Endothelial cell of umbilical vein (primary cell): ENCODE measurements around the gene CASP9. TPM values are rescaled to one million over a fixed set of nuclear protein-coding genes. Genes with fewer than 3 reads are reported as not detected.
"Not testable (repeated sequence)": the region's sequence is repeated elsewhere in the genome, so short reads cannot be mapped to it uniquely, and the experiment has no call there.

Source experiments
- BruUV-seq: library from RNA; stranded (reverse); fragments of 400-500 nt; replicated peaks from 2 replicates; lab custom pipeline; 2021; lab: Mats Ljungman, UMichigan
- CTCF ChIA-PET: fragments of 300-600, 350-600 bp; sonication (Branson Sonifier 250); formaldehyde crosslinking; loops from one replicate; lab custom pipeline; 2021; ENCODE audit warnings: antibody characterized with exemption, inconsistent platforms; lab: Charles Lee
- POLR2A ChIA-PET: fragments of 300-600, 350-600 bp; sonication (Branson Sonifier 250); formaldehyde crosslinking; loops from one replicate; lab custom pipeline; 2021; ENCODE audit warnings: antibody characterized with exemption, inconsistent platforms; lab: Charles Lee
- DNase-seq: peaks from one replicate; pipeline ENCODE4 v3.0.0-alpha.2; 2011; ENCODE audit warnings: low read depth, low spot score
- FAIRE-seq: peaks from 2 replicates; lab custom pipeline; 2011; peaks lifted over from hg19 to GRCh38; lab: Jason Lieb, UNC
- H2AFZ ChIP-seq: 2 replicates; pipeline ENCODE4 v1.6.0; 2012; ENCODE audit warnings: low read depth, low read length, control low read depth, inconsistent platforms
- H3K27ac ChIP-seq: 2 replicates; pipeline ENCODE4 v1.5.1; 2011; ENCODE audit warnings: low read depth, mild to moderate bottlenecking, control low read depth, low read length, moderate library complexity; ENCODE audit not compliant: insufficient read depth
- H3K27me3 ChIP-seq, 2 experiments: 2 replicates each; pipeline versions ENCODE4 v1.6.0 to v1.6.1; 2011; ENCODE audit warnings: low read length in 2 of 2, mixed read lengths in 1 of 2; ENCODE audit not compliant: control insufficient read depth in 2 of 2, insufficient read depth in 2 of 2
- H3K36me3 ChIP-seq, 2 experiments: 2 replicates in 1 of 2; 3 replicates in 1 of 2; pipeline ENCODE4 v1.5.1; 2011; ENCODE audit warnings: low read length in 2 of 2, mild to moderate bottlenecking in 1 of 2, moderate library complexity in 1 of 2; ENCODE audit not compliant: control insufficient read depth in 2 of 2, insufficient read depth in 2 of 2; ENCODE audit errors: extremely low read depth in 1 of 2
- H3K4me1 ChIP-seq: 3 replicates; pipeline ENCODE4 v1.5.1; 2011; ENCODE audit warnings: mild to moderate bottlenecking, low read length; ENCODE audit not compliant: control insufficient read depth, insufficient read depth; ENCODE audit errors: extremely low read depth
- H3K4me2 ChIP-seq: 2 replicates; pipeline ENCODE4 v1.6.1; 2011; ENCODE audit warnings: low read length, control low read depth, mixed read lengths; ENCODE audit not compliant: insufficient read depth
- H3K4me3 ChIP-seq, 3 experiments: fragments of 200-600 bp in 1 of 3; sonication (generic), shearing (Covaris generic) in 1 of 3; replicated peaks in 1 of 3; 2 replicates each; pipeline ENCODE4 v1.5.1; 2011 to 2016; ENCODE audit warnings: control low read depth in 3 of 3, low read length in 3 of 3, mild to moderate bottlenecking in 2 of 3, inconsistent platforms in 1 of 3, low read depth in 1 of 3, moderate library complexity in 1 of 3; ENCODE audit not compliant: insufficient read depth in 1 of 3
- H3K79me2 ChIP-seq: 2 replicates; pipeline ENCODE4 v1.6.0; 2012; ENCODE audit warnings: low read length, inconsistent platforms; ENCODE audit not compliant: control insufficient read depth, insufficient read depth
- H3K9ac ChIP-seq: replicated peaks from 2 replicates; pipeline ENCODE3; 2011; ENCODE audit warnings: low read length, control low read depth; ENCODE audit not compliant: insufficient read depth; ENCODE audit errors: extremely low read depth
- H3K9me1 ChIP-seq: replicated peaks from 3 replicates; pipeline ENCODE4 v1.6.0; 2011; ENCODE audit warnings: mild to moderate bottlenecking, low read length; ENCODE audit not compliant: control insufficient read depth, insufficient read depth; ENCODE audit errors: extremely low read depth
- H3K9me3 ChIP-seq: replicated peaks from 2 replicates; pipeline ENCODE4 v1.5.1; 2012; ENCODE audit warnings: low read length, inconsistent platforms; ENCODE audit not compliant: control insufficient read depth, insufficient read depth
- H4K20me1 ChIP-seq: replicated peaks from 2 replicates; pipeline ENCODE3; 2011; ENCODE audit warnings: mild to moderate bottlenecking, low read length; ENCODE audit not compliant: control insufficient read depth, insufficient read depth; ENCODE audit errors: extremely low read depth
- EZH2 ChIP-seq: IDR thresholded peaks from 2 replicates; pipeline ENCODE4 v1.6.1; 2012; ENCODE audit warnings: borderline replicate concordance, low read depth, mild to moderate bottlenecking, moderate library complexity, low read length, inconsistent platforms; ENCODE audit not compliant: severe bottlenecking
- FOS ChIP-seq: IDR thresholded peaks from 2 replicates; pipeline ENCODE4 v1.6.1; 2011; ENCODE audit warnings: mild to moderate bottlenecking, low read length, moderate library complexity, borderline replicate concordance; ENCODE audit not compliant: insufficient read depth
- GATA2 ChIP-seq: IDR thresholded peaks from 2 replicates; pipeline ENCODE4 v1.7.0; 2011; ENCODE audit warnings: low read depth, mild to moderate bottlenecking, moderate library complexity, mixed read lengths, low read length; ENCODE audit not compliant: insufficient read length, insufficient read depth
- JUN ChIP-seq: IDR thresholded peaks from 2 replicates; pipeline ENCODE4 v1.6.1; 2011; ENCODE audit warnings: borderline replicate concordance, low read depth; ENCODE audit not compliant: insufficient read length, insufficient read depth
- MYC ChIP-seq: IDR thresholded peaks from one replicate; pipeline ENCODE4 v1.6.1; 2011; ENCODE audit warnings: mild to moderate bottlenecking, low read depth, low read length
- POLR2A ChIP-seq: IDR thresholded peaks from 2 replicates; pipeline ENCODE4 v1.6.1; 2012; ENCODE audit warnings: low read depth, mild to moderate bottlenecking, control low read depth, low read length
- POLR2AphosphoS5 ChIP-seq: IDR thresholded peaks from 2 replicates; pipeline ENCODE4 v1.6.1; 2012; ENCODE audit warnings: low read depth, mild to moderate bottlenecking, control low read depth, low read length, moderate library complexity; ENCODE audit not compliant: insufficient read depth
- dilution Hi-C: fragments of 300-500 bp; cut with MboI; formaldehyde crosslinking; loops from one replicate; pipeline ENCODE4 v1.15.0; 2019; ENCODE audit warnings: low sequenced_read_pairs; ENCODE audit not compliant: extremely low pct_ligation_motif_present
- intact Hi-C: fragments of 100-400 bp; cut with micrococcal nuclease; formaldehyde crosslinking; loops from one replicate; pipeline ENCODE4 v1.10.0; 2022
- polyA plus RNA-seq, 4 experiments: library from polyadenylated mRNA; depleted of rRNA in 3 of 4; stranded (reverse) in 3 of 4; unstranded in 1 of 4; fragments of >200 nt; gene quantifications; 2 replicates each; pipeline versions ENCODE4 v1.2.1 to v1.2.3, GENCODE V29; 2011 to 2012; ENCODE audit warnings: missing spikeins in 1 of 4
- total RNA-seq: library from RNA; stranded (reverse); gene quantifications from 2 replicates; pipeline ENCODE4 v1.2.3, GENCODE V29; 2021
- TF ChIP-seq, protein P1 (sequence below), 2 donors: IDR thresholded peaks; 1 replicate in 1 of 2; 2 replicates in 1 of 2; pipeline ENCODE4 v1.5.1; 2011; ENCODE audit warnings: low read length in 2 of 2, mild to moderate bottlenecking in 2 of 2, moderate library complexity in 2 of 2, control low read depth in 1 of 2, inconsistent platforms in 1 of 2, low read depth in 1 of 2; ENCODE audit not compliant: insufficient read depth in 1 of 2; ENCODE audit errors: extremely low read depth in 1 of 2
- TF ChIP-seq, protein P2 (sequence below): IDR thresholded peaks from 2 replicates; pipeline ENCODE4 v1.6.1; 2011; ENCODE audit not compliant: insufficient read depth, insufficient read length

Gene CASP9
- total and polyA plus RNA-seq, 2 donors (not counting 3 experiments of a cell fraction or from before 2014, with no cell fraction given): 10.5 to 14.1 TPM

DNA sequence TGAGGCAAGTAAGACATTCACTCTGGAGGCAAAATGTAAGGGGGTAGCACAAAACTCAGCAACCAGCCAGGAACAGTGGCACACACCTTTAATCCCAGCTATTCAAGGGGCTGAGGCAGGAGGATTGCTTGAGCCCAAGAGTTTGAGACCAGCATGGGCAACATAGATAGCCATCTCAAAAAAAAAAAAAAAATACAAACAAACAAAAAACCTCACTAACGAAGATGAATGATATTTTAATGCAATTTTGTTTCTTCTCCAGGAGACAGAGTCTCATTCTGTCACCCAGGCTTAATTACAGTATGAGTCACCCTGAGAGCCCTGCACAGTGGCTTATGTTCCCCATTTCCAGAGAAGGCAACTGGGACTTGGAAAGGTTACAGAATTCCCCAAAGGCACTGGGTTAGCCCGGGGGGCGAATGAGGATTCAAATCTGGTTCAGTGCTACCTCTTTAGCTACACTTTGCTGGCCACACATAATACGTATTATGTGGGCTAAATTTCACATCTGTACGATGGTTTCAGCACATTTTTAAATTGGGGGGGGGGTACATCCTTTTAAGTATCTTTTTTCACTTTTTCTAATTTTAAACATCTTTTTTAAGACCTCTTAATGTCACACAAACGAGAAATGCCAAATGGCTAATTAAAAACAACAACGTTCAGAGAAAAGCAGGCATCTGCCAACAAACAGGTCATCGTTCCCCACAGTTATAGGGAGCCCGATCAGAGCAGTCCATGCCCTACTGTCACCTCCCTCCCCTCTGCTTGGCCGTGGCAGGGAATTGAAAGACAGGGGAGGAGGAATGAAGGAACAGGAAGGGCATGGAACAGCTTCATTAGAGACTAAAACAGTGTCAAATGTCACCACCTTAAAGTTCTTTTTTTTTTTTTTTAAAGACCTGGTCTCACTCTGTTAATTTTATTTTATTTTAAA lies 64.0 kb downstream of the CASP9 start:
- TF ChIP-seq, protein P1, sequence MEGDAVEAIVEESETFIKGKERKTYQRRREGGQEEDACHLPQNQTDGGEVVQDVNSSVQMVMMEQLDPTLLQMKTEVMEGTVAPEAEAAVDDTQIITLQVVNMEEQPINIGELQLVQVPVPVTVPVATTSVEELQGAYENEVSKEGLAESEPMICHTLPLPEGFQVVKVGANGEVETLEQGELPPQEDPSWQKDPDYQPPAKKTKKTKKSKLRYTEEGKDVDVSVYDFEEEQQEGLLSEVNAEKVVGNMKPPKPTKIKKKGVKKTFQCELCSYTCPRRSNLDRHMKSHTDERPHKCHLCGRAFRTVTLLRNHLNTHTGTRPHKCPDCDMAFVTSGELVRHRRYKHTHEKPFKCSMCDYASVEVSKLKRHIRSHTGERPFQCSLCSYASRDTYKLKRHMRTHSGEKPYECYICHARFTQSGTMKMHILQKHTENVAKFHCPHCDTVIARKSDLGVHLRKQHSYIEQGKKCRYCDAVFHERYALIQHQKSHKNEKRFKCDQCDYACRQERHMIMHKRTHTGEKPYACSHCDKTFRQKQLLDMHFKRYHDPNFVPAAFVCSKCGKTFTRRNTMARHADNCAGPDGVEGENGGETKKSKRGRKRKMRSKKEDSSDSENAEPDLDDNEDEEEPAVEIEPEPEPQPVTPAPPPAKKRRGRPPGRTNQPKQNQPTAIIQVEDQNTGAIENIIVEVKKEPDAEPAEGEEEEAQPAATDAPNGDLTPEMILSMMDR (IDR thresholded peaks at IDR 0.05; ENCODE audit: extremely low read depth in 1 of 2, insufficient read depth in 1 of 2, low read depth in 1 of 2, low read length in 2 of 2): no peak
- TF ChIP-seq MYC (no peak), EZH2 (no peak), FOS (no peak), GATA2 (no peak), JUN (no peak), POLR2AphosphoS5 (no peak), POLR2A (no peak)
- TF ChIP-seq, protein P2, sequence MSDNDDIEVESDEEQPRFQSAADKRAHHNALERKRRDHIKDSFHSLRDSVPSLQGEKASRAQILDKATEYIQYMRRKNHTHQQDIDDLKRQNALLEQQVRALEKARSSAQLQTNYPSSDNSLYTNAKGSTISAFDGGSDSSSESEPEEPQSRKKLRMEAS: no peak
- Histone ChIP-seq H3K27ac (no peak overlapping the region), H4K20me1 (no peaks in the 10 kb centered on the region), H3K9me3 (no peaks in the 10 kb centered on the region), H2AFZ (no peak overlapping the region), H3K4me1 (no peaks in the 10 kb centered on the region), H3K36me3 (no peaks in the 10 kb centered on the region), H3K79me2 (no peaks in the 10 kb centered on the region), H3K27me3 (no peaks in the 10 kb centered on the region), H3K9ac (no peak overlapping the region), H3K9me1 (no peaks in the 10 kb centered on the region), H3K4me3 (no peak overlapping the region), H3K4me2 (no peak overlapping the region)
- POLR2A ChIA-PET: no interaction called here
- intact Hi-C loops (no loop called here), dilution Hi-C loops (no loop called here)
- BruUV-seq: no TSS peak
- DNase-seq (no peak), FAIRE-seq (no peak)
- CTCF ChIA-PET: interaction anchor here (0.7 kb wide), 1 partner anchor 12 kb away, joined by 5 read pairs; no protein-coding TSS in a partner anchor

DNA sequence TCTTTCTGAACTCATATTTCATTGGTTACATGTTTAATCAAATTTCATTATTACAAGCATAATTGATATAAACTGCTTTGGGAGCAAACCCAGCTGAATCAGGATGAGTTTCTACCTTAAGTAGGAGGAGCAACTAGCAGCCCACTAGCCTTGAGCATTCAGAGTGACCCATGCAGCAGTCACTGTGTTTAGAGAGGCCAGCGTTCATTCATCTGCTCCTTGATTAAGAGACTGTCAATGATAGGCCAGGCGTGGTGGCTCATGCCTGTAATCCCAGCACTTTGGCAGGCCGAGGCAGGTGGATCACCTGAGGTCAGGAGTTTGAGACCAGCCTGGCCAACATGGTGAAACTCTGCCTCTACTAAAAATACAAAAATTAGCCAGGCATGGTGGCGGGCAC lies 65.6 kb downstream of the CASP9 start:
- H3K36me3 ChIP-seq, H4K20me1 ChIP-seq, H3K4me1 ChIP-seq, H2AFZ ChIP-seq, H3K79me2 ChIP-seq, H3K27me3 ChIP-seq, H3K9me1 ChIP-seq, H3K4me2 ChIP-seq, FAIRE-seq, H3K27ac ChIP-seq, intact Hi-C loops, dilution Hi-C loops, H3K9ac ChIP-seq, H3K9me3 ChIP-seq, POLR2A ChIA-PET, DNase-seq, BruUV-seq, H3K4me3 ChIP-seq: not testable (repeated sequence)
- CTCF ChIA-PET: interaction anchor here (1.3 kb wide), 1 partner anchor 135 kb away, joined by 3 read pairs; no protein-coding TSS in a partner anchor
